HUES48 (cell line): ENCODE results near the gene KAZALD1.
"Not testable (repeated sequence)": the region's sequence is repeated elsewhere in the genome, so short reads cannot be mapped to it uniquely, and the experiment has no call there.

Source experiments
- H3K27ac ChIP-seq: one replicate; pipeline ENCODE4 v1.7.0; 2013; ENCODE audit warnings: low read depth, low read length, inconsistent platforms
- H3K27me3 ChIP-seq: 2 replicates; pipeline ENCODE4 v1.6.1; 2013; ENCODE audit warnings: mild to moderate bottlenecking, low read length; ENCODE audit not compliant: control insufficient read depth, insufficient read depth
- H3K36me3 ChIP-seq: 2 replicates; pipeline ENCODE4 v1.6.1; 2013; ENCODE audit warnings: low read length; ENCODE audit not compliant: control insufficient read depth, insufficient read depth
- H3K4me1 ChIP-seq: 2 replicates; pipeline ENCODE4 v1.6.1; 2013; ENCODE audit warnings: mild to moderate bottlenecking, low read length; ENCODE audit not compliant: control insufficient read depth, insufficient read depth
- H3K4me3 ChIP-seq: 2 replicates; pipeline ENCODE4 v1.5.1; 2013; ENCODE audit warnings: mild to moderate bottlenecking, low read depth, low read length
- H3K9ac ChIP-seq: 2 replicates; pipeline ENCODE4 v1.6.1; 2013; ENCODE audit warnings: mild to moderate bottlenecking, low read depth, low read length, moderate library complexity
- H3K9me3 ChIP-seq: 2 replicates; pipeline ENCODE4 v1.6.1; 2013; ENCODE audit warnings: low read length; ENCODE audit not compliant: control insufficient read depth, insufficient read depth

Gene KAZALD1

DNA sequence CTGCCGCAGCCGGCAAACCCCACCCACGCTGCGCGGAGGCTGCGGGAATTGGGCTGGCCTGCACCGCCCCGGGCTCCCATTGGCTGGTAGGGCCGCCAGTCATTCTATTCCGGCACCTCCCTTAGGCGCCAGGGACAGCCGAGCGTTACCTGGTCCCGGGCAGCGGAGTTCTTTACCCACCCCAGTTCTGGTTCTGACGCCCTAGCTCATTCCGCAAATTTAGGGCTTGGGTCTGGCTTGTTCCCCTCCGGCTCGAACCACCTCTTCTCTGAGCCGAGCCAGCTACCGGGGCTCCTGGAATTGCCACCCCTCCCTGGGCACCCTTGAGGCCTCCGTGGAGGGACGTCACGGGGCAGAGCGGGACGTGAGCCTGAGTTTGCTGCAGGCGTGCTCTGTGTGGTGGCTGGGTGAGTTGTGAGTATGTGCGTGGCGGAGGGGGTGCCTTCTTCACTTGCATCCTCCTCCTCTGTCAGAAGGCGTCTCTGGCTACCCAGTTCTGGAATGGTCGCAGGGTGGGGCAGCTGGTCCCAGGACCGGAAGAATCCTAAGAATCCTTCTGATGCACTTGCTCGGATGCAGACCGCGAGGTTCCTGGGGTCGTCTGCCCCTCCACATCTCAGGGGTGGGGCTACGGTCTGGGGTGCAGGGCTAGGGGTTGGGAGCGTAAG lies 30.5 kb upstream of the KAZALD1 start, which contains the start of the genes PDZD7 and SFXN3:
Gene PDZD7 (minus strand): TSS at position 2 of the 668 bp plus-strand sequence. CDS start 910 bp downstream, outside the sequence.
Gene SFXN3 (plus strand): TSS at position 107 of the 668 bp plus-strand sequence. CDS start 3,461 bp downstream, outside the sequence.
- Histone ChIP-seq H3K36me3 (no peaks in the 10 kb centered on the region), H3K9ac (no peak within 1 kb of the TSS), H3K9me3 (no peaks in the 10 kb centered on the region), H3K27me3 (peaks cover 55% of the 10 kb centered on the region), H3K4me1 (peaks cover 27% of the 10 kb centered on the region), H3K27ac (peak within 1 kb of the TSS; percentile 50), H3K4me3 (peak within 1 kb of the TSS; percentile 68)

DNA sequence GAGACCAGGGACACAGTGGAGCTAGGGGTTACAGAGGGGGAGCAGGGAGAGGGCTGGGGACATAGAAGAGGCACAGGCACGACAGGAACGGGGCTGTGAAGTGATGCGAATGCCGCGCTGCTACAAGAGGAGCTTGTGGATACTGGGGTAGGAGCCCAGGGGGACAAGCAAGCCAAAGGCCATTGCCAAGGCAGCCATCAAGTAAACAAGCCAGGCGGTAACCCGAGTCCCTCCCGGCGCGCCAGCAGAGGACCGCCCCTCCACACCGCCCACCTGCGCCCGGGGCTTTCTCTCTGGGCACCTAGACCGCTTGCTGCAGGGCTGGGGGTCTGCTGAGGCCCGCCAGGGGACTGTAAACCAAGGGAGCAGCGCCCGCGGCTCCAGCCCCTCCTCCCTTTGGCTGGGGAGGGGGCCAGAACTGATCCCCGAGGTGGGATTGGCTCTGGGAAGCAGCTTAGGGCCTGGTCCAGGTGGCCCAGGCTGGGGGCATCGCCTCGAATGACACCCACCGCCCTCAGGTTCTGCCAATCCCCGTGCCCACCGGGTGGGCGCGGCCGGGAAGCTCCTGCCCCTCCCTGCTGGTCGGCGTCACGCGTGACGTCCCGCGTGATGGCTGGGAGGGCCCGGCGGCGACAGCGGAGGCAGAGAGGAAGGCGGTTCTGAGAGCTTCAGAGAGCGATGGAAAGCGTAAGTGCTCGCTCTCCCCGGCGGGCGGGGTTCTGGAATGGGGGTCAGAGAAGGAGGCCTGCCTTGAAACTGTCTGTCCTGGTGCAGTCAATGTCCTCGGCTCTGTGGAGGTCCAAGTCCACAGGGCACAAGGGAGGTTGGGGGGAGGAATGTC lies 29.8 kb upstream of the KAZALD1 start:
- Histone ChIP-seq H3K27me3 (peaks cover 55% of the 10 kb centered on the region), H3K9me3 (no peaks in the 10 kb centered on the region), H3K27ac (no peak overlapping the region), H3K4me3 (peak overlapping the region; percentile 68), H3K4me1 (peaks cover 27% of the 10 kb centered on the region), H3K36me3 (no peaks in the 10 kb centered on the region), H3K9ac (no peak overlapping the region)

DNA sequence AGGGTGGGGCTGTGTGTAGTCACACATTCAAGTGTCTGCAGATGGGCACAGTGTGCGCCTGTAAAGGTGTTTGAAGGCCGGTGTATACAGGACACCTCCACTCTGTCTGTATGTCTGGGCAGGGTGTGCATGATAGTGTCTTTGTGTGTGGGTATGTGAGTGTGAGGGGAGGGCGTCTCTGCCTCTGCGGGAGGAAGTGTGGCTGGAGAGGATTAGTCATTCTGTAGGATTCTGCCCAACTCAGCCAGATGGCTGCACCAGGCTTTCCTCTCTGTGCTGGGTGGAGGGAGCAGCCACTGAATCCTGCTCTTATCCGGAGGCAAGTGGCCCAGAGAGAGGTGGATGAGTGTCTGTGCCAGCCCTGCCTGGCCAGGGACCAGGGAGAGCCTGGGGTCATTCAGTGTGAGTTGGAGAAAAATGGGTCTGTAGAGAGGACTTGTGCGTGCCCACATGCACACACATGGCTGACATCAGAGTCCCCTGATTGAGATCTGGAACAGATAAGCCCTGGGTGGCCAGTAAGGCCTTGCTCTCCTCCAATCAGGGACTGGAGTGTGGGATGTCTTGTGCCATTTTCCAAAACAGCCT lies 29.1 kb upstream of the KAZALD1 start:
- peaks cover 27% of the 10 kb centered on the region for H3K4me1 ChIP-seq
- peaks cover 55% of the 10 kb centered on the region for H3K27me3 ChIP-seq
- no peak overlapping the region for H3K9ac ChIP-seq

DNA sequence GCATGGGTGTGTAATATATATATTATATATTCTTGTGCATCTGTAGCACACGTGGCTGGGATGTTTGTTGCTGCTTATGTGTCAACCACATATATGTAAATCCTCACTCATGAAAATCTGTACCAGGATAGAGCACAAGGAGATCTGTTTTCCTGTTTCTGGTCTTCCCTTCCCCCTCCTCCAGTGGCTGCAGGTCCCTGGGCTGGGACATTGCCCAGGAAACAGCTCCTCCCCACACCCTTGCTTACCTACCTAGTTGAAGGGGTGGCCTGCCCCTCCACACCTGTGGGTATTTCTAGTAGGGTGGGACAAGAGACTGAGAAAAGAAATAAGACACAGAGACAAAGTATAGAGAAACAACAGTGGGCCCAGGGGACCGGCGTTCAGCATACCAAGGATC lies 28.5 kb upstream of the KAZALD1 start:
- Histone ChIP-seq H3K4me3 (no peak overlapping the region), H3K9ac (no peak overlapping the region), H3K9me3 (no peaks in the 10 kb centered on the region), H3K36me3 (no peaks in the 10 kb centered on the region), H3K4me1 (peaks cover 27% of the 10 kb centered on the region), H3K27me3 (peaks cover 55% of the 10 kb centered on the region), H3K27ac (no peak overlapping the region)

More for the DNA sequence above, 29.1 kb upstream of the KAZALD1 start:
- Histone ChIP-seq H3K27ac (no peak overlapping the region), H3K9me3 (no peaks in the 10 kb centered on the region), H3K4me3 (peak overlapping the region; percentile 68), H3K36me3 (no peaks in the 10 kb centered on the region)

DNA sequence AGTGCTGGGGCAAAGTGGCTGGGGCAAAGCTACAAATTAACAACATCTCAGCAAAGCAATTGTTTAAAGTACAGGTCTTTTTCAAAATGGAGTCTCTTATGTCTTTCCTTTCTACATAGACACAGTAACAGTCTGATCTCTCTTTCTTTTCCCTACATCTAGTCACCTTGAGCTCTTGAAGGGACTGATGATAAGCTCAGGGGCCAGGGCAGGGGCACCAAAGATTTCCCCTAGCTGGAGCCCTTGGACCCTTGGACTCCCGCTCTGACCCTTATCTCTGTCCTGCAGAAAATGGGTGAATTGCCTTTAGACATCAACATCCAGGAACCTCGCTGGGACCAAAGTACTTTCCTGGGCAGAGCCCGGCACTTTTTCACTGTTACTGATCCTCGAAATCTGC lies 27.4 kb upstream of the KAZALD1 start:
- not testable (repeated sequence) for H3K27ac ChIP-seq, H3K36me3 ChIP-seq, H3K9me3 ChIP-seq, H3K4me3 ChIP-seq, H3K9ac ChIP-seq
- Histone ChIP-seq H3K4me1 (peaks cover 26% of the 10 kb centered on the region), H3K27me3 (peaks cover 51% of the 10 kb centered on the region)

DNA sequence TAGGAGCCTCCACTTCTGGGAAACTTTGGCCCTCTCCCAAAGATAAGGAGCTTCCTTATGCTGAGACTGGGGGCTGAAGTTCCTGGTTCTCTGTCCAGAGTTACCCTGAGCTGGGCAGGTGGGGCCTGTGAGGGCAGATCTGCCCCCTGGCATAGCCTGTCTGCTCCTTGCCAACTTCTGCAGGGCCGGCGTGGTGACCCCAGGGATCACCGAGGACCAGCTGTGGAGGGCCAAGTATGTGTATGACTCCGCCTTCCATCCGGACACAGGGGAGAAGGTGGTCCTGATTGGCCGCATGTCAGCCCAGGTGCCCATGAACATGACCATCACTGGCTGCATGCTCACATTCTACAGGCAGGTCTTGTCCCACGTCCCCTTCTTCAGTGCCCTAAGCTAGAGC lies 26.5 kb upstream of the KAZALD1 start:
- Histone ChIP-seq H3K27me3 (peaks cover 47% of the 10 kb centered on the region), H3K36me3 (no peaks in the 10 kb centered on the region), H3K4me3 (no peak overlapping the region), H3K4me1 (peaks cover 16% of the 10 kb centered on the region), H3K9me3 (no peaks in the 10 kb centered on the region), H3K27ac (no peak overlapping the region), H3K9ac (no peak overlapping the region)

DNA sequence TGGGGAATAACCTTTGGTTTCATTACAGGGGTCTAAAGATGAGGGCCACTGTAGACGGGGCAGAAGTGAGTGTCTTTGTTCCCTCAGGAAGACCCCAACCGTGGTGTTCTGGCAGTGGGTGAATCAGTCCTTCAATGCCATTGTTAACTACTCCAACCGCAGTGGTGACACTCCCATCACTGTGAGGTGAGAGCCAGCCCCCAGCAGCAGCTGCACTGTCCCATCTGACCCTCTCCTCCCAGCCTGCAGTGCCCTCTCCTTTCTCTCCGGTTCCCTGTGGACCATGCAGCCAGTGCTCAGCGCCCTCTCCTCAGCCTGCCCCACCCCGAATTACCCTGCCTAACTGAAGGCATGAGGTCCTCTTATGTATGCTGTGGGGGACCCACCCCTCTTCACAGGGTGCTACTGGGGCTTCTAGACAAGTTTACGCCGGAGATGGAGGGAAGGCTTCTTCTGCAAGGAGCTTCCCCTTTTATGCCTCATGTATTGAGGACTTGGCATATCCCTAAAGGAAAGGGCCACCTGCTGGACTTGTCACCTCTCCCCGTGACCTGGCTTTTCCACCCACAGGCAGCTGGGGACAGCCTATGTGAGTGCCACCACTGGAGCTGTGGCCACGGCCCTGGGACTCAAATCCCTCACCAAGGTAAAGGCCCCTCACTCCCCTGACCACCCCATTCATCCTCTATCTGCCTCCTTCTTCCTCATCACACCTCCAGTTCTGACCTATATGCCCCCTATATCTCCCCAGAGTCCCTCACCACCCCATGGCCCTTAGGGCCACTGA lies 25.7 kb upstream of the KAZALD1 start:
- Histone ChIP-seq H3K27me3 (peaks cover 44% of the 10 kb centered on the region), H3K4me3 (no peak overlapping the region), H3K36me3 (no peaks in the 10 kb centered on the region), H3K9me3 (no peaks in the 10 kb centered on the region), H3K27ac (no peak overlapping the region), H3K4me1 (peaks cover 15% of the 10 kb centered on the region), H3K9ac (no peak overlapping the region)

DNA sequence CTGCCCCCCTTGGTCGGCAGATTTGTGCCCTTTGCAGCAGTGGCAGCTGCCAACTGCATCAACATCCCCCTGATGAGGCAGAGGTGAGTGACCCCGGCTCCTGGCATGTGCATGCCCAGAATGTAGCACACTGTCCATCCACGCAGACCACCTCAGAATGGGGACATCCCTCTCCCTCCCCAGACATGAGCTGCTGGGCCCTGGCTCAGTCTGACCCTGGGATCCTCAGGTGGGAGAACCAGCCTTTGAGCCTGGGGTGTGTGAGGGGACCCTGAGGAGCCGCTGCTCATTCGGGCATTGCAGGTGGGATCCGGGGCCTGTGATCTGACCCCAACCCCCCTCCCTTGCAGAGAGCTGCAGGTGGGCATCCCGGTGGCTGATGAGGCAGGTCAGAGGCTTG lies 25.1 kb upstream of the KAZALD1 start:
- Histone ChIP-seq H3K9me3 (no peaks in the 10 kb centered on the region), H3K9ac (no peak overlapping the region), H3K4me3 (no peak overlapping the region), H3K36me3 (no peaks in the 10 kb centered on the region), H3K27me3 (peaks cover 38% of the 10 kb centered on the region), H3K27ac (no peak overlapping the region), H3K4me1 (peaks cover 9% of the 10 kb centered on the region)

DNA sequence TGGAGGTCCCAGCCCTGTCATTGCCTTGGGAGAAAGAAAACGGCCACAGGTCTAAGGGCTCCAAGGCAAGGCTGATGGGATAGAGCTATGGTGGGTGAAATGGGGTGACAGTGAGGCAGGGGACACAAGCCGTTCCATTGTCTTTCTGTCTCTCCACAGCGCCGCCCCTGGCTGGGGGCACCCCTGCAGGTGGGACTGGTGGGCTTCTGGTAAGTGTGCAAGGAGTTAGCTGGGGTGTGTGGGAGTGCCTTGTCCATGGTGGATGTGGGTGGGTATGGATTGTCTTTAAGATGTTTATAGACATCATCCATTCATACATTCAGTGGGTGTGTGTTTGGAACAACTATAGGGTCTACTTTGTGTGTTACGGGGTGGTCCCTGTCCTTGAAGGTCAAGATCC lies 23.3 kb upstream of the KAZALD1 start:
- no peak overlapping the region for H3K4me3 ChIP-seq
- H3K36me3 ChIP-seq = no peaks in the 10 kb centered on the region
- H3K27me3 ChIP-seq = peaks cover 25% of the 10 kb centered on the region
- H3K9ac ChIP-seq = no peak overlapping the region
- H3K27ac ChIP-seq = no peak overlapping the region
- peaks cover 8% of the 10 kb centered on the region for H3K4me1 ChIP-seq
- H3K9me3 ChIP-seq = no peaks in the 10 kb centered on the region

DNA sequence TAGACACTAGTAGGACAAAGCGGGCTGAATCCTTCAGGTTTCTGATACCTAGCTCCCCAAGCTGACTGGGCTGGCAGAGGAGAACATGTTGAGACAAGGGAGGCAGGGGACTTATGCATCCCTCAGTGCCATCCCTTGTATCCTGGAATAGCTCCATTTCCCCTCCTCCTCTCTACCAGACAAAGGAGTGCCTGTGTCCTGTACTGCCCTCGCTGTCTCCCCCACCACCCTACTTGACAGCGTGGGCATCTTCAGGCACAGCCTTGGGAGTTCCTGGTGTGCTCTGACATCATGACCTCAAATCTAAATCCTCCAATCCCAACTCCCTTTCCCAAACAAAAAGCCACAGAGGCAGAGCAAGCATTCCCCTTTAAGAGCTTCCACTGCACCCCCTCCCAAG lies 21.7 kb upstream of the KAZALD1 start:
- Histone ChIP-seq H3K4me1 (peaks cover 11% of the 10 kb centered on the region), H3K27me3 (peaks cover 27% of the 10 kb centered on the region), H3K27ac (no peak overlapping the region), H3K9me3 (no peaks in the 10 kb centered on the region), H3K36me3 (no peaks in the 10 kb centered on the region), H3K9ac (no peak overlapping the region), H3K4me3 (no peak overlapping the region)
